Sigmoid colon (tissue), 7 donors: ENCODE measurements around the gene DACH2. TPM values are rescaled to one million over a fixed set of nuclear protein-coding genes. Genes with fewer than 3 reads are reported as not detected.

Experiments used
- DNase-seq: peaks from one replicate; pipeline ENCODE4 v3.0.0-alpha.2; 2019
- H3K27ac ChIP-seq, 4 donors: fragments of 200-600 bp; sonication (generic); one replicate each; pipeline ENCODE4 v1.5.1; 2016 to 2019; ENCODE audit warnings: mild to moderate bottlenecking in 1 of 4
- H3K27me3 ChIP-seq, 3 donors: fragments of 200-600 bp; sonication (generic); one replicate each; pipeline ENCODE4 v1.5.1; 2019; ENCODE audit warnings: mild to moderate bottlenecking in 1 of 3
- H3K36me3 ChIP-seq, 4 donors: fragments of 200-600 bp; sonication (generic); one replicate each; pipeline ENCODE4 v1.5.1; 2016 to 2019
- H3K4me1 ChIP-seq, 4 donors: fragments of 200-600 bp; sonication (generic); one replicate each; pipeline ENCODE4 v1.5.1; 2017 to 2019
- H3K4me3 ChIP-seq, 4 donors: fragments of 200-600 bp; sonication (generic); one replicate each; pipeline ENCODE4 v1.5.1; 2017 to 2019; ENCODE audit warnings: mild to moderate bottlenecking in 2 of 4, moderate library complexity in 1 of 4
- H3K9me3 ChIP-seq, 4 donors: fragments of 200-600 bp in 3 of 4; sonication (generic) in 3 of 4; one replicate each; pipeline versions ENCODE4 v1.5.1 to v1.6.1; 2013 to 2019
- EP300 ChIP-seq, 4 donors: sonication (generic); formaldehyde crosslinking; IDR thresholded peaks; one replicate each; pipeline ENCODE4 v1.6.1; 2017; ENCODE audit warnings: antibody characterized with exemption in 4 of 4
- POLR2A ChIP-seq, 2 donors: fragments of 450-650 bp; IDR thresholded peaks; one replicate each; pipeline ENCODE4 v1.6.1; 2016; ENCODE audit warnings: antibody characterized with exemption in 2 of 2, mild to moderate bottlenecking in 2 of 2, moderate library complexity in 2 of 2
- POLR2AphosphoS5 ChIP-seq, 4 donors: sonication (generic); formaldehyde crosslinking; IDR thresholded peaks; one replicate each; pipeline ENCODE4 v1.6.1; 2017; ENCODE audit warnings: antibody characterized with exemption in 4 of 4
- WGBS, 2 donors: extraction: QIAGEN DNeasy Blood & Tissue Kit; methylation state at CpG; one replicate each; pipeline ENCODE4 v1.1.7; 2013; 5-methylcytosine and 5-hydroxymethylcytosine counted together
- intact Hi-C: fragments of 100-400 bp; cut with DNase I; formaldehyde crosslinking; loops from one replicate; pipeline ENCODE4 v1.15.1; 2023
- polyA plus RNA-seq, 3 donors: library from polyadenylated mRNA; stranded (reverse); fragments of 200-250 nt; gene quantifications; one replicate each; pipeline ENCODE4 v1.2.3, GENCODE V29; 2013
- total RNA-seq, 4 donors: library from RNA; depleted of rRNA; stranded (reverse); fragments of >200 nt; gene quantifications; one replicate each; pipeline ENCODE4 v1.1.0, GENCODE V29; 2016
- TF ChIP-seq, protein P1 (sequence below), 4 experiments: fragments of 450-650 bp in 3 of 4; fragments of 200-600 bp in 1 of 4; IDR thresholded peaks; one replicate each; pipeline ENCODE4 v1.5.1; 2016 to 2019; ENCODE audit warnings: antibody characterized with exemption in 4 of 4, mild to moderate bottlenecking in 3 of 4, moderate library complexity in 2 of 4
- donor health status: healthy with polysubstance abuse.
- donor health status: Bipolar disorder and iron deficiency.
- donor health status: healthy.

The DACH2 gene
- total and polyA plus RNA-seq, 7 donors, result under 0.01 to 1.4 (median 0.16) TPM; not detected in 2

DNA sequence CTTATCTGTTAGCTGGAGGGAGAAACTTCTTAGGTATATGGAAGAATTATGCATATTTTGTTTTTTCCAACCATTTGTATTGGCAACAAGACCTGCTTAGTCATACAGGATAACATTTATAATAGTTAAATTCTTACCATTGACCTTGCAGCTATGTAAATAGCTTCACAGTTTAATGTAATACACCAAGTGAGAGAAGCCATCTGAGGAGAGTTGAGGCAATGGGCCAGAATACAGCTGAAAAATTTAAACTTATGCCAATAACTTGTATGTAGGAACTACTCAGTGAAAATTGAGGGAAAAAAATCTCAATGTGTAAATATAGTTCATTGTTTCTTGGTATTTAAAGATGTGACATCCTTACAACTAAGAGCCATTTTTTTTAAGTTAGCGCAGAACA is 273.5 kb downstream of the DACH2 start:
- Histone ChIP-seq H3K27ac (no peak overlapping the region), H3K36me3 (no peaks in the 10 kb centered on the region), H3K27me3 (no peaks in the 10 kb centered on the region), H3K4me3 (no peak overlapping the region), H3K9me3 (no peaks in the 10 kb centered on the region), H3K4me1 (no peaks in the 10 kb centered on the region)
- 97% methylated on average over 1 of the region's 1 CpG for WGBS, 2 donors
- DNase-seq, result no peak
- intact Hi-C loops, result no loop called here
- TF ChIP-seq POLR2AphosphoS5 (IDR thresholded peaks at IDR 0.05), result no peak
- TF ChIP-seq POLR2A (IDR thresholded peaks at IDR 0.05), result no peak
- TF ChIP-seq, protein P1, sequence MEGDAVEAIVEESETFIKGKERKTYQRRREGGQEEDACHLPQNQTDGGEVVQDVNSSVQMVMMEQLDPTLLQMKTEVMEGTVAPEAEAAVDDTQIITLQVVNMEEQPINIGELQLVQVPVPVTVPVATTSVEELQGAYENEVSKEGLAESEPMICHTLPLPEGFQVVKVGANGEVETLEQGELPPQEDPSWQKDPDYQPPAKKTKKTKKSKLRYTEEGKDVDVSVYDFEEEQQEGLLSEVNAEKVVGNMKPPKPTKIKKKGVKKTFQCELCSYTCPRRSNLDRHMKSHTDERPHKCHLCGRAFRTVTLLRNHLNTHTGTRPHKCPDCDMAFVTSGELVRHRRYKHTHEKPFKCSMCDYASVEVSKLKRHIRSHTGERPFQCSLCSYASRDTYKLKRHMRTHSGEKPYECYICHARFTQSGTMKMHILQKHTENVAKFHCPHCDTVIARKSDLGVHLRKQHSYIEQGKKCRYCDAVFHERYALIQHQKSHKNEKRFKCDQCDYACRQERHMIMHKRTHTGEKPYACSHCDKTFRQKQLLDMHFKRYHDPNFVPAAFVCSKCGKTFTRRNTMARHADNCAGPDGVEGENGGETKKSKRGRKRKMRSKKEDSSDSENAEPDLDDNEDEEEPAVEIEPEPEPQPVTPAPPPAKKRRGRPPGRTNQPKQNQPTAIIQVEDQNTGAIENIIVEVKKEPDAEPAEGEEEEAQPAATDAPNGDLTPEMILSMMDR (IDR thresholded peaks at IDR 0.05), result no peak
- TF ChIP-seq EP300 (IDR thresholded peaks at IDR 0.05), result no peak

DNA sequence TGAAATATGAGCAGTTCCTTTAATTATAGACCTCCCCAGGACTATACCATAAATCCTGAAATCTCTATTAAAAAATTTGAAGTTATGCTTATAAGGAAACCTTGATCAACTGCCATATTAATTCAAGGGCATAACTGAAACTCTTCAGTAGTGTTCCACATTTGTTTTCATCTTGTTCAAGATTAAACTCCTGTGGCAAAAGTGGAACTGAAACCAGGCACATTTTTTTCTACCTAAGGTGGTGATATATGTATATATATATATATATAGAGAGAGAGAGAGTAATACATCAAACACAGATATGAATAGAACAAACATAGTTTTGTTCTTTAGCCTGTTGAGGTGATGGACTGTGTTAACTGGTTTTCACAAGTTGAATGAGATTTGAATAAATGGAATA is 287.9 kb downstream of the DACH2 start:
- H3K27me3 ChIP-seq, result no peaks in the 10 kb centered on the region
- intact Hi-C loops, result no loop called here
- TF ChIP-seq POLR2AphosphoS5 (IDR thresholded peaks at IDR 0.05) (no peak), EP300 (IDR thresholded peaks at IDR 0.05) (no peak), POLR2A (IDR thresholded peaks at IDR 0.05) (no peak)
- TF ChIP-seq, protein P1 (IDR thresholded peaks at IDR 0.05), result no peak
- H3K27ac ChIP-seq, result no peak overlapping the region
- no peaks in the 10 kb centered on the region for H3K9me3 ChIP-seq
- H3K36me3 ChIP-seq, result no peaks in the 10 kb centered on the region
- H3K4me1 ChIP-seq, result no peaks in the 10 kb centered on the region
- no peak overlapping the region for H3K4me3 ChIP-seq
- no peak for DNase-seq

DNA sequence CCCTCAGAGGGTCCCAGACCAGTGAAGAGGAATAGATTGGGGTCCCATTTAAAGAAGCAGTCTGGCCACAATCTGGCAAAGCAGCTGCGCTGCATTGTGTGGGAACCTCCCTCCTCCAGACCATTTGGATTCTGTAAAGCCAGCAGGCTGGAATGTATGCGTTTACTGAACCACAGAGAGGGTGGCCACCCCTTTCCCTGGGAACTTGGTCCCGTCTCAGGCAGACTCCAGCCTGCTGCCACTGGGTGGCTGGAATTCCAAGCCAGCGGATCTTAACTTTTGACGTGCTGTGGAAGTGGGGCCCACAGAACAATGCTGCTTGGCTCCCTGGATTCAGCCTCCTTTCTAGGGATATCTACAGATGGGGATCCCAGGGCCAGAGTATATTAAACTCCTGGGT is 307.2 kb downstream of the DACH2 start:
- Histone ChIP-seq H3K27me3 (no peaks in the 10 kb centered on the region), H3K9me3 (no peaks in the 10 kb centered on the region), H3K36me3 (no peaks in the 10 kb centered on the region), H3K4me3 (no peak overlapping the region), H3K27ac (no peak overlapping the region), H3K4me1 (no peaks in the 10 kb centered on the region)
- no peak for DNase-seq
- intact Hi-C loops, result no loop called here
- 60 to 74% methylated on average over 5 of the region's 5 CpGs for WGBS, 2 donors
- TF ChIP-seq POLR2AphosphoS5 (IDR thresholded peaks at IDR 0.05) (no peak), POLR2A (IDR thresholded peaks at IDR 0.05) (no peak), EP300 (IDR thresholded peaks at IDR 0.05) (no peak)
- TF ChIP-seq, protein P1 (IDR thresholded peaks at IDR 0.05), result no peak

DNA sequence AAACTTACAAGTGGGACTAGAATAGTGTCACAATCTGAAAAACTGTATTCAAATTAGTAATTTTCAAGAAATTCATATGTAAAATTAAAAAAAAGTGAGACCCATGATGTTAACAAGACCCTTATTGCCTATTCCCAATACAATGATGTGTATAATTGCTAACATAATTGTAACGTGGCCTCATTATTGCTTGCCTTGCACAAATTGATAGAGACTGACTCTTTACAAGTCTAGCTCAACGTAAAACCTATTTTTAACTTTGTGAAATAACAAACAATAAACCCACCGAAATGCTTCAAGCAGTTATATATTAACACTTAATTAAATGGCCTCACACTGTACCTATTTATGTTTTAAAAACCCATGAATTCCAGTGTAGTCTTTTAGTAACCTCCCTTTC is 312.5 kb downstream of the DACH2 start:
- WGBS, 2 donors, result 39 to 61% methylated on average over 3 of the region's 3 CpGs
- Histone ChIP-seq H3K27ac (no peak overlapping the region), H3K9me3 (no peaks in the 10 kb centered on the region), H3K4me3 (no peak overlapping the region), H3K36me3 (no peaks in the 10 kb centered on the region), H3K27me3 (no peaks in the 10 kb centered on the region), H3K4me1 (no peaks in the 10 kb centered on the region)
- no peak for DNase-seq
- TF ChIP-seq, protein P1 (IDR thresholded peaks at IDR 0.05), result no peak
- TF ChIP-seq EP300 (IDR thresholded peaks at IDR 0.05) (no peak), POLR2A (IDR thresholded peaks at IDR 0.05) (no peak), POLR2AphosphoS5 (IDR thresholded peaks at IDR 0.05) (no peak)
- intact Hi-C loops, result no loop called here

DNA sequence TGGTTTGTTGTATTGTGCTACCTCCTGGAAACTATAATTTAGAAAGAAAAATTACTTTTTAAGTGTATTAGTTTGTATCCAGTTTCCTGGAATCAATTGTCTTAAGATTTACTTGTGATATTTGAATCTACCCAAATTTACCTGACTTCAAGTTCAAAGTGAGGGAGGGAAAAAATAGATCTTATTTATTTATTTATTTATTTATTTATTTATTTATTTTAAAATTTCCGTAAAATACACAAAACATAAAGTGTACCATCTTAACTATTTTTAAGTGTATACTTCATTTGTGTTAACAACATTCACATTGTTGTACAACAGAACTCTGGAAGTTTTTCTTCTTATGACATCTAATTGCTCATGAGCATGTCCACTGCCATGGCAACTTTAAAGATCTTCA is 356.0 kb downstream of the DACH2 start:
- Histone ChIP-seq H3K4me3 (no peak overlapping the region), H3K36me3 (no peaks in the 10 kb centered on the region), H3K27me3 (no peaks in the 10 kb centered on the region), H3K9me3 (no peaks in the 10 kb centered on the region), H3K27ac (no peak overlapping the region), H3K4me1 (no peaks in the 10 kb centered on the region)
- 86 to 93% methylated on average over 1 of the region's 1 CpG for WGBS, 2 donors
- TF ChIP-seq EP300 (IDR thresholded peaks at IDR 0.05), result no peak
- no peak for TF ChIP-seq POLR2A (IDR thresholded peaks at IDR 0.05)
- TF ChIP-seq POLR2AphosphoS5 (IDR thresholded peaks at IDR 0.05), result no peak
- TF ChIP-seq, protein P1 (IDR thresholded peaks at IDR 0.05), result no peak
- intact Hi-C loops, result no loop called here
- DNase-seq, result no peak
